IMR-90 (cell line): ENCODE measurements around the gene CALM1. TPM values are rescaled to one million over a fixed set of nuclear protein-coding genes. Genes with fewer than 3 reads are reported as not detected.

Experiments used
- ATAC-seq: fragments of 200-7000 bp; cut with Tn5 transposase; 2 replicates; pipeline ENCODE4 v1.9.1; 2020; ENCODE audit warnings: low read depth, mild to moderate bottlenecking, moderate library complexity
- BruUV-seq: library from RNA; stranded (reverse); fragments of 400-500 nt; replicated peaks from 2 replicates; lab custom pipeline; 2021; lab: Mats Ljungman, UMichigan
- CTCF ChIA-PET: fragments of 300-600 bp; formaldehyde crosslinking; extraction: SDS; loops from one replicate; lab custom pipeline; 2021; ENCODE audit warnings: antibody characterized with exemption; lab: Yijun Ruan, JAX
- POLR2A ChIA-PET: fragments of 300-600 bp; sonication (Branson Sonifier 250); formaldehyde crosslinking; loops from one replicate; lab custom pipeline; 2022; ENCODE audit warnings: antibody characterized with exemption; ENCODE audit not compliant: unreplicated experiment; lab: Charles Lee
- DNase-seq: peaks from one replicate; pipeline ENCODE4 v3.0.0; 2013
- H2AFZ ChIP-seq: replicated peaks from 2 replicates; pipeline ENCODE3; 2013; ENCODE audit warnings: low read length, mild to moderate bottlenecking; ENCODE audit not compliant: poor library complexity
- H2AK5ac ChIP-seq: 2 replicates; pipeline ENCODE4 v1.6.1; 2013; ENCODE audit warnings: low read depth, low read length, inconsistent platforms
- H2AK9ac ChIP-seq: replicated peaks from 2 replicates; pipeline ENCODE3; 2013; ENCODE audit warnings: mild to moderate bottlenecking, low read depth, low read length, moderate library complexity; ENCODE audit not compliant: poor library complexity
- H2BK120ac ChIP-seq: 2 replicates; pipeline ENCODE4 v1.6.1; 2013; ENCODE audit warnings: low read depth, low read length, inconsistent platforms
- H2BK15ac ChIP-seq: 3 replicates; pipeline ENCODE4 v1.6.1; 2013; ENCODE audit warnings: low read depth, low read length, inconsistent platforms
- H2BK20ac ChIP-seq: 2 replicates; pipeline ENCODE4 v1.6.1; 2013; ENCODE audit warnings: low read depth, mild to moderate bottlenecking, inconsistent platforms, low read length, moderate library complexity
- H2BK5ac ChIP-seq: 2 replicates; pipeline ENCODE4 v1.6.1; 2013; ENCODE audit warnings: mild to moderate bottlenecking, low read depth, low read length, inconsistent platforms; ENCODE audit not compliant: poor library complexity, severe bottlenecking
- H3K14ac ChIP-seq: replicated peaks from 2 replicates; pipeline ENCODE4 v1.6.1; 2013; ENCODE audit warnings: low read depth, low read length, inconsistent platforms
- H3K18ac ChIP-seq: 2 replicates; pipeline ENCODE4 v1.6.1; 2013; ENCODE audit warnings: low read depth, low read length, control low read depth
- H3K23ac ChIP-seq: 2 replicates; pipeline ENCODE4 v1.6.1; 2013; ENCODE audit warnings: low read depth, low read length, inconsistent platforms
- H3K27ac ChIP-seq: 2 replicates; pipeline ENCODE4 v1.5.1; 2013; ENCODE audit warnings: mild to moderate bottlenecking, control low read depth, low read length; ENCODE audit not compliant: insufficient read depth
- H3K27me3 ChIP-seq: 2 replicates; pipeline ENCODE4 v1.6.1; 2013; ENCODE audit warnings: low read length; ENCODE audit not compliant: control insufficient read depth, insufficient read depth
- H3K36me3 ChIP-seq: 2 replicates; pipeline ENCODE4 v1.6.1; 2013; ENCODE audit warnings: low read length, mixed read lengths; ENCODE audit not compliant: control insufficient read depth, insufficient read depth
- H3K4ac ChIP-seq: 2 replicates; pipeline ENCODE4 v1.6.1; 2013; ENCODE audit warnings: low read depth, low read length, inconsistent platforms
- H3K4me1 ChIP-seq: 2 replicates; pipeline ENCODE4 v1.6.1; 2013; ENCODE audit warnings: low read length, mixed read lengths; ENCODE audit not compliant: control insufficient read depth, insufficient read depth
- H3K4me2 ChIP-seq: 2 replicates; pipeline ENCODE4 v1.6.1; 2013; ENCODE audit warnings: low read depth, mild to moderate bottlenecking, control low read depth, low read length, moderate library complexity
- H3K4me3 ChIP-seq: 2 replicates; pipeline ENCODE4 v1.5.1; 2013; ENCODE audit warnings: low read depth, mild to moderate bottlenecking, control low read depth, low read length, moderate library complexity; ENCODE audit not compliant: insufficient read depth
- H3K56ac ChIP-seq: 2 replicates; pipeline ENCODE4 v1.6.1; 2013; ENCODE audit warnings: low read length, inconsistent platforms; ENCODE audit not compliant: insufficient read depth; ENCODE audit errors: extremely low read depth
- H3K79me1 ChIP-seq, 2 experiments: 2 replicates each; pipeline ENCODE4 v1.6.1; 2013; ENCODE audit warnings: low read length in 2 of 2, inconsistent platforms in 1 of 2, low read depth in 1 of 2
- H3K9ac ChIP-seq: 2 replicates; pipeline ENCODE4 v1.6.1; 2013; ENCODE audit warnings: low read depth, low read length, control low read depth
- H3K9me1 ChIP-seq: 2 replicates; pipeline ENCODE4 v1.6.1; 2013; ENCODE audit warnings: low read length, inconsistent platforms; ENCODE audit not compliant: insufficient read depth
- H3K9me3 ChIP-seq: 2 replicates; pipeline ENCODE4 v1.6.1; 2013; ENCODE audit warnings: low read length; ENCODE audit not compliant: control insufficient read depth, insufficient read depth
- H4K20me1 ChIP-seq: 2 replicates; pipeline ENCODE4 v1.6.1; 2013; ENCODE audit warnings: low read length, inconsistent platforms; ENCODE audit not compliant: insufficient read depth
- H4K5ac ChIP-seq: 2 replicates; pipeline ENCODE4 v1.6.1; 2013; ENCODE audit warnings: mild to moderate bottlenecking, low read depth, low read length, control low read depth
- H4K8ac ChIP-seq, 2 experiments: 2 replicates each; pipeline ENCODE4 v1.6.1; 2013; ENCODE audit warnings: low read depth in 2 of 2, low read length in 2 of 2, control low read depth in 1 of 2, inconsistent platforms in 1 of 2
- H4K91ac ChIP-seq: 2 replicates; pipeline ENCODE4 v1.6.1; 2013; ENCODE audit warnings: low read depth, low read length, inconsistent platforms; ENCODE audit not compliant: insufficient read depth
- FOS ChIP-seq: fragments of 150-350 bp; IDR thresholded peaks from 2 replicates; pipeline ENCODE4 v1.6.1; 2016; ENCODE audit warnings: low read depth, low read length
- WGBS, 2 experiments: methylation state at CpG; one replicate each; pipeline versions ENCODE4 v1.1.5 to v1.1.7; 2013; ENCODE audit warnings: missing lambda C conversion rate in 2 of 2; ENCODE audit not compliant: insufficient read length in 1 of 2; ENCODE audit errors: extremely low coverage in 2 of 2; 5-methylcytosine and 5-hydroxymethylcytosine counted together
- dilution Hi-C: fragments of 300-500 bp; cut with HindIII; formaldehyde crosslinking; loops from one replicate; pipeline ENCODE4 v1.14.3; 2018; ENCODE audit warnings: low sequenced_read_pairs; ENCODE audit not compliant: unreplicated experiment
- in situ Hi-C: fragments of 300-500 bp; cut with MboI; formaldehyde crosslinking; loops from 3 replicates; pipeline ENCODE4 v1.14.3; 2019; ENCODE audit warnings: low sequenced_read_pairs, inconsistent platforms, mixed read lengths
- intact Hi-C: fragments of 100-400 bp; cut with micrococcal nuclease; formaldehyde crosslinking; loops from 2 replicates; pipeline ENCODE4 v1.10.0; 2022
- polyA plus RNA-seq, 3 experiments: library from polyadenylated mRNA; depleted of rRNA; stranded (reverse); fragments of >200 nt; gene quantifications; 2 replicates each; pipeline ENCODE4 v1.2.3, GENCODE V29; 2012; ENCODE audit warnings: low replicate concordance in 1 of 3
- total RNA-seq: library from RNA; depleted of rRNA; stranded (reverse); fragments of >200 nt; gene quantifications from 2 replicates; pipeline ENCODE4 v1.2.3, GENCODE V29; 2012
- TF ChIP-seq, protein P1 (sequence below): fragments of 150-350 bp; IDR thresholded peaks from 2 replicates; pipeline ENCODE4 v1.6.1; 2017; ENCODE audit warnings: mild to moderate bottlenecking, antibody characterized with exemption, low read length, low read depth

CALM1 gene
- total and polyA plus RNA-seq, 2 of the 4 experiments (the other 2 are of a cell fraction): 72.9 to 188 TPM

DNA sequence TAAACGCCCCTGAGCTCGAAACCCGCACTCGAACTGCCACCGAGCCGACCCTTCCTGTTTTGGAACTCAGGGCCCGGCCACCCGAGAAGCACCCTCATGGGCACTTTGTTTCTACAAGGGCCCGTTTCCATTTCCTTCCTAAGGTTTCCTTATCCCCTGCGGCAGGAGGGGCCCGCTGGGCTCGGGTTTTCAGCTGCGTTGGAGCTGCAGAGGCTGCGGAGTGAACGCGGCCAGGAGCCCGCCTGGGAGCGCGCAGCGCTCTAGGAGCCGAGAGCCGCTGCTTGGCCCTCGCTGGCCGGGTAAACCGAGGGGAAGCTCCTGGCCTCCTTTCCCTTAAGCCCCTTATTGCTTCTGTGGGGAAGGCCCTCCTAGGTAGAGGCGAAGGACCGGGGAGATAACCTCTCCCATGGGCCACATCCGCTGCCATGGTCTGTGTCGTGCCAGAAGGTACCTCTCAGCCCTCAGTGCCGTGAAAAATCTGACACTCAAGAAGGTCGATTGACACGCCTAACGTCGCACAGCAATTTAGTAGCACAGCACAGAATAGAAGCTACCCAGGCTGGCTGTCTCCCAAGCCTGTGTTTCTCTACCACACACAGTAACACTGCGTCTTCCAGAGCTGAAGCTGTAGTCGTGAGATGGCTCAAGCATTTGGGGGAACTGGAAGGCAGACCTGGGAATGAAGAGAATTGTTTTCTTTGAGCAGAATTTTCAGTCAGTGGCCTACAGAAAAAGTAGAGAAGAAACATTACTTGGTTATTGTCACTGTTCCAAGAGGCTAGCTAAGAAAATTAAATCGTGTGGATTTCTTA lies 12.9 kb upstream of the CALM1 start:
- Histone ChIP-seq H3K4me2 (peak overlapping the region; percentile 92), H3K9me1 (peaks cover 2% of the 10 kb centered on the region; the same call in 1 of the 2 replicates), H3K9me3 (no peaks in the 10 kb centered on the region), H4K91ac (peak overlapping the region; percentile 87), H2BK5ac (peak overlapping the region; percentile 73), H3K4me3 (peak overlapping the region; percentile 43), H2BK20ac (peak overlapping the region; percentile 9; the same call in 1 of the 2 replicates), H3K23ac (peak overlapping the region; percentile 77), H4K20me1 (no peaks in the 10 kb centered on the region), H3K36me3 (no peaks in the 10 kb centered on the region), H2BK15ac (peak overlapping the region; percentile 55; the same call in 2 of the 3 replicates), H3K56ac (peak overlapping the region; percentile 62), H3K4me1 (peaks cover 13% of the 10 kb centered on the region), H4K8ac (peak overlapping the region; percentile 70 to 97), H3K14ac (peak overlapping the region; percentile 86), H4K5ac (peak overlapping the region; percentile 92), H3K9ac (peak overlapping the region; percentile 73), H2BK120ac (peak overlapping the region; percentile 50), H3K4ac (peak overlapping the region; percentile 84), H3K27ac (peak overlapping the region; percentile 81), H3K79me1 (peaks cover 3 to 12% of the 10 kb centered on the region in 2 experiments; a peak in 1 of 4 replicates), H2AK5ac (peak overlapping the region; percentile 79), H3K27me3 (no peaks in the 10 kb centered on the region), H2AFZ (peak overlapping the region; percentile 91), H3K18ac (peak overlapping the region; percentile 87), H2AK9ac (peak overlapping the region; percentile 88)
- CTCF ChIA-PET: interaction anchor here (0.9 kb wide), 1 partner anchor 16 kb away, joined by 3 read pairs; no protein-coding TSS in a partner anchor
- TF ChIP-seq FOS: no peak
- TF ChIP-seq, protein P1, sequence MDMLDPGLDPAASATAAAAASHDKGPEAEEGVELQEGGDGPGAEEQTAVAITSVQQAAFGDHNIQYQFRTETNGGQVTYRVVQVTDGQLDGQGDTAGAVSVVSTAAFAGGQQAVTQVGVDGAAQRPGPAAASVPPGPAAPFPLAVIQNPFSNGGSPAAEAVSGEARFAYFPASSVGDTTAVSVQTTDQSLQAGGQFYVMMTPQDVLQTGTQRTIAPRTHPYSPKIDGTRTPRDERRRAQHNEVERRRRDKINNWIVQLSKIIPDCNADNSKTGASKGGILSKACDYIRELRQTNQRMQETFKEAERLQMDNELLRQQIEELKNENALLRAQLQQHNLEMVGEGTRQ: no peak
- DNase-seq (peak; percentile 46), ATAC-seq (peak; percentile 6)
- in situ Hi-C loops (loop anchor here (25.0 kb wide), 1 partner anchor 778 kb away; no protein-coding TSS in a partner anchor), dilution Hi-C loops (no loop called here), intact Hi-C loops (loop anchor here (1.0 to 5.0 kb wide), 4 partner anchors 13 to 677 kb away; partner anchors contain the start of genes CALM1 and RPS6KA5)
- no TSS peak for BruUV-seq
- POLR2A ChIA-PET: interaction anchor here (0.9 kb wide), 1 partner anchor 13 kb away, joined by 3 read pairs; no protein-coding TSS in a partner anchor
- 2% methylated on average over 11 of the region's 37 CpGs; no CpG with 5 or more reads in 1 of the 2 experiments for WGBS, 2 experiments
